ENCODE data around the gene PITPNM2.

DNA sequence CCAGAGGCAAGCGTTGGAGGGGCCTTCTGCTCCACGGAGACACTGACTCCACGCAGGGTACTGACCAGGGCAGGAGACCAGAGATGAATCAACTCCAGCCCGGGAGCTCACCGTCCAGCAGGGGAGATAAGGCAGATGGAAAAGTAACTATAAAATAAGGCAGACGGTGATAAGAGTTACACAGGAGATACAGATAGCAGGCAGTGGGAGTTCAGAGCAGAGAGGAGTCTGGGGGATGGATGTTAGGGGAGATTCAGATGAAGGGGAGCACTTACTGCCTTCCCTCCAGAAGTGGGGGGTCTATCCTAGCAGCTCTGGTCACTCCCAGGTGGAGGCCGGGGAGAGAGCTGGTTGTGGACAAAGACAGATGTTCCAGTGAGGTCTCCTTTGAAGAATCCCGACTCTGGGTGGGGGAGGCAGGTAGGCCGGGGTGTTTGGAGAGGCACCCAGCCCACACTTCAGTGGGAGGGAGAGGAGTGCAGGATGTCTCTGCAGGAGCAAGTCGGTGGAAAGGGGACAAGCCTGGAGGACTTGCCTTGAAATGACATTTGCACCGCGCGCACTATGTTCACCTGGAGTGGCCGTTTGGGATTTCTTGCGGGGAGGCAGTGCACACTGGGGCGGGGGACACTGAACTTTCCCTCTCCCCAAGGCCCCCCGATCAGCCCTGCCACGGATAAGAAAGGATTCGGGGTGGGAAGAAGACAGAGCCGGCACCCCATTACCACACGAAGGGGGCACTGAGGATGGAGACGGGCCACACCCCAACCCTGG lies 1.2 kb downstream of the PITPNM2 start:
- TF ChIP-seq, protein P1, sequence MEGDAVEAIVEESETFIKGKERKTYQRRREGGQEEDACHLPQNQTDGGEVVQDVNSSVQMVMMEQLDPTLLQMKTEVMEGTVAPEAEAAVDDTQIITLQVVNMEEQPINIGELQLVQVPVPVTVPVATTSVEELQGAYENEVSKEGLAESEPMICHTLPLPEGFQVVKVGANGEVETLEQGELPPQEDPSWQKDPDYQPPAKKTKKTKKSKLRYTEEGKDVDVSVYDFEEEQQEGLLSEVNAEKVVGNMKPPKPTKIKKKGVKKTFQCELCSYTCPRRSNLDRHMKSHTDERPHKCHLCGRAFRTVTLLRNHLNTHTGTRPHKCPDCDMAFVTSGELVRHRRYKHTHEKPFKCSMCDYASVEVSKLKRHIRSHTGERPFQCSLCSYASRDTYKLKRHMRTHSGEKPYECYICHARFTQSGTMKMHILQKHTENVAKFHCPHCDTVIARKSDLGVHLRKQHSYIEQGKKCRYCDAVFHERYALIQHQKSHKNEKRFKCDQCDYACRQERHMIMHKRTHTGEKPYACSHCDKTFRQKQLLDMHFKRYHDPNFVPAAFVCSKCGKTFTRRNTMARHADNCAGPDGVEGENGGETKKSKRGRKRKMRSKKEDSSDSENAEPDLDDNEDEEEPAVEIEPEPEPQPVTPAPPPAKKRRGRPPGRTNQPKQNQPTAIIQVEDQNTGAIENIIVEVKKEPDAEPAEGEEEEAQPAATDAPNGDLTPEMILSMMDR (IDR thresholded peaks at IDR 0.05) = no peak
- TF ChIP-seq POLR2A (IDR thresholded peaks at IDR 0.05) = no peak
